Right lung (tissue), 5 donors: ENCODE results near the gene ZBTB7B. TPM values are rescaled to one million over a fixed set of nuclear protein-coding genes. Genes with fewer than 3 reads are reported as not detected.

ENCODE experiments used
- DNase-seq, 2 donors: peaks; one replicate each; pipeline ENCODE4 v3.0.0-alpha.2; 2013
- polyA plus RNA-seq, 5 donors: library from polyadenylated mRNA; unstranded; fragments of 120-200 nt; gene quantifications; one replicate each; pipeline versions ENCODE4 v1.2.1 to v1.2.3, GENCODE V29; 2013; ENCODE audit warnings: inconsistent platforms in 1 of 5, low replicate concordance in 1 of 5; ENCODE audit not compliant: insufficient read length in 5 of 5, insufficient read depth in 1 of 5

The ZBTB7B gene
- polyA plus RNA-seq, 5 donors: 10.7 to 26.3 (median 18.8) TPM

DNA sequence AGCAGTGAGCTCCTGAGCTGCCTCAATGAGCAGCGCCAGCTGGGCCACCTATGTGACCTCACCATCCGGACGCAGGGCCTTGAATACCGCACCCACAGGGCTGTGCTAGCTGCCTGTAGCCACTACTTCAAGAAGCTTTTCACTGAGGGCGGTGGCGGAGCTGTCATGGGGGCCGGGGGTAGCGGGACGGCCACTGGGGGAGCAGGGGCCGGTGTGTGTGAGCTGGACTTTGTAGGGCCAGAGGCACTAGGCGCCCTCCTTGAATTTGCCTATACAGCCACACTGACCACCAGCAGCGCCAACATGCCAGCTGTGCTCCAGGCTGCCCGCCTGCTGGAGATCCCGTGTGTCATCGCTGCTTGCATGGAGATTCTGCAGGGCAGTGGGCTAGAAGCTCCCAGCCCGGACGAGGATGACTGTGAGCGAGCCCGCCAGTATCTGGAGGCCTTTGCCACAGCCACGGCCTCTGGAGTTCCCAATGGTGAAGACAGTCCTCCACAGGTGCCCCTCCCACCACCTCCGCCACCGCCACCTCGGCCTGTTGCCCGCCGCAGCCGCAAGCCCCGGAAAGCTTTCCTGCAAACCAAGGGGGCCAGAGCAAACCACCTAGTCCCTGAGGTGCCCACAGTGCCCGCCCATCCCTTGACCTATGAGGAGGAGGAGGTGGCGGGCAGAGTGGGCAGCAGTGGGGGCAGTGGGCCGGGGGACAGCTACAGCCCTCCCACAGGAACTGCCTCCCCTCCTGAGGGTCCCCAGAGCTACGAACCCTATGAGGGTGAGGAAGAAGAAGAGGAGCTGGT is 12.3 kb downstream of the ZBTB7B start:
- no peak for DNase-seq

- no peak for DNase-seq
Measured at GRCh38 chr1:155015527-155016230, 13.1 kb downstream of the ZBTB7B start.

DNA sequence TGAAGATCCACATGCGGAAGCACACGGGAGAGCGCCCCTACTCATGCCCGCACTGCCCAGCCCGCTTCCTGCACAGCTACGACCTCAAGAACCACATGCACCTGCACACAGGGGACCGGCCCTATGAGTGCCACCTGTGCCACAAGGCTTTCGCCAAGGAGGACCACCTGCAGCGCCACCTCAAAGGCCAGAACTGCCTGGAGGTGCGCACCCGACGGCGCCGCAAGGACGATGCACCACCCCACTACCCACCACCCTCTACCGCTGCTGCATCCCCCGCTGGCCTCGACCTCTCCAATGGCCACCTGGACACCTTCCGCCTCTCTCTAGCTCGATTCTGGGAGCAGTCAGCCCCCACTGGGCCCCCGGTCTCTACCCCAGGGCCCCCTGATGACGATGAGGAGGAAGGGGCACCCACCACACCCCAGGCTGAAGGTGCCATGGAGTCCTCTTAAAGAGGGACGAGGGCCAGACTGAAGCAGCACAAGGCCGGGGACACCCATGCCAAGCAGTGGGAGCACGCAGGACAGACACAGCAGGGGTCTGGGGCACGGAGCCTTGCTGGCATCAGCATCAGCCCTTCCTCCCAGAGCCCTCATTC is 13.7 kb downstream of the ZBTB7B start:
- DNase-seq: no peak

DNA sequence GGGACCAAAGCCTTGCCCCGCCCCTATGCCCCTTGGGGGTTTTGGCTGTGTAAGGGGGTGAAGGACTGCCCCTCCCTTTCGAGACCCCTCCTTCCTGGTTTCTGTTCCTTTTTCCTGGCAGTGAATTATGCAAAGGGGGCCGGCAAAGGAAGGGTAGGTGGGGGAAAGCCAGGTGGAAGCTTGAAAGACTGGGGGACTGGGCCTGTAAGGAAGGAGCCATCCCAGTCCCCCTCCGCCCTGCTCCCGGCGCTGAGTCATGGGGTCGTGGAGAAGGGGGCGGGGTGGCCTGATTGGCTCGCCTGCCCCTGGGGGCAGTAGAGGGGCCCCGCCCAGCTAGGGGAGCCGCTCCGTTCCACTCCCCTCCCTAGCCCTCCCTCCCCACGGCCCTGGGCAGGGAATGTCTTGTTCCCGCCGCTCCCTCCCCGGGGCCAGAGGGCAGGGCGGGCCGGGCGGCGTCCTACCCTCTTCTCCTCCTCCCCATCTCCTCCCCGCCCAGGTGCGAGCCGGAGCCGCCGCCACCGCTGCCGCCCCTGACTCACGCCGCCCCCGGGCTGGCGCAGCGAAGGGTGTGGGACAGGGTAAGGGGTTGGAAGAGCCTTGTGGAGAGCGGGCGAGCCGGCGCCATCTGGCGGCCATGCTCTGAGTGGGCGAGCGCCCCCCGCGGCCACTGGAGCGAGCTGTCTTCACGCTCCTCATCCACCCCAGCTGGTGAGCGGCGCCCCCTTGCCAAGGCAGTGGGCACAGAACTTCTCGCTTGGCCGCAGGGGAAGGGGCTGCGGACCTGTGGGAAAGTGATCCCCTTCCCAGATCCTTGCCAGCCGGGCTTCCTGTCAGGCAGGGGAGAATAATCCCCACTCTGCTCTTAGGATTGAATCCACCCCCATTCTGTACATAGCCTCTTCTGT is 14.7 kb downstream of the ZBTB7B start:
- DNase-seq: peak; percentile 82 to 87

DNA sequence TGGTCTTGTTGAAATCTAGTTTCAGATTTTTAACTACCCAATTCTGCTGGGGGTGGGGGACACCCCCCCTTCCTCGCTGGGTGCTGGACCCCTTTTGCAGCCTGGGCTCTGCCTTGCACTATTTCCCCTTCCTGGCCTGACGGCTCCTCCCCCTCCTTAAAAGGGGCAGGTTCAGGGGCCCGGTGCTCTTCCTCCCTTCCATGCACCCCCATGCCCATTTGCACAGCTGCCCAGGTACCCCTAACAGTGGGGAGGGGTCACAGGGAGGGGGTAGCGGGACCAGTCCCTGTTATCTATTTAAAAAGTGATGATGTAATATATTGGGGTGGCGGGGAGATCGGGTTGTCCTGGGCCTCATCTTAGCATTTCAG is 15.3 kb downstream of the ZBTB7B start:
- no peak for DNase-seq

- DNase-seq: no peak
Measured at GRCh38 chr1:155018617-155019348, 16.2 kb downstream of the ZBTB7B start.

GRCh38 chr1:155019377-155020245 is 17.0 kb downstream of the ZBTB7B start:
- DNase-seq: no peak

DNA sequence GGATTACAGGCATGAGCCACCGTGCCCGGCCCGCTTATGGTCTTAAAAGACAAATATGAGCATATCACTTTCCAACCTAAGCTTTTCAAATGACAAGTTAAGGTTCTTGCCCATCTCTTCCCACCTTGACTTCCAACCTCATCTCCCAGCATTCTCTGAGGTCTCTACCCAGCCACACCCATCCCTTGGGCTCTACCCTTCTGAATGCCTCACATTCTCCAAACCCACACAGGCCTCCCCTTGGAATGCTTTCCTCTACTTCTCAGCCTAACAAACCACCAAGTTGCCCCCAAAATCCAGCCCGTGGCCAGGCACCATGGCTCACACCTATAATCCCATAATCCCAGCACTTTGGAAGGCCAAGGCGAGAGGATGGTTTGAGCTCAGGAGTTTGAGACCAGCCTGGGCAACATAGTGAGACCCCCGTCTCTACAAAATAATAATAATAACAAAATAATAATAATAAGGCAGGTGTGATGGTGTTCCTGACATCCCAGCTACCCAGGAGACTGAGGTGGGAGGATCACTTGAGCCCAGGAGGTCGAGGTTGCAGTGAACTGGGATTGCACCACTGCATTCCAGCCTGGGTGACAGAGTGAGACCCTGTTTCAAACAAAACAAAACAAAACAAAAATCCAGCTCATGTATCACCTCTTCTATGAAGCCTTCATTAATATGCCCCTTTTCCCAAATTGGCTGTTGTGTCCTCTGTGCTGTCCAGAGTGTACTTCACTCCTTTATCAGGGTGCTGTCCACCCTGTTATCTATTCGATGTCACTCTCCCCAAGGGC is 19.7 kb downstream of the ZBTB7B start:
- no peak for DNase-seq

GRCh38 chr1:155022927-155023236 is 20.3 kb downstream of the ZBTB7B start:
- DNase-seq: no peak

DNA sequence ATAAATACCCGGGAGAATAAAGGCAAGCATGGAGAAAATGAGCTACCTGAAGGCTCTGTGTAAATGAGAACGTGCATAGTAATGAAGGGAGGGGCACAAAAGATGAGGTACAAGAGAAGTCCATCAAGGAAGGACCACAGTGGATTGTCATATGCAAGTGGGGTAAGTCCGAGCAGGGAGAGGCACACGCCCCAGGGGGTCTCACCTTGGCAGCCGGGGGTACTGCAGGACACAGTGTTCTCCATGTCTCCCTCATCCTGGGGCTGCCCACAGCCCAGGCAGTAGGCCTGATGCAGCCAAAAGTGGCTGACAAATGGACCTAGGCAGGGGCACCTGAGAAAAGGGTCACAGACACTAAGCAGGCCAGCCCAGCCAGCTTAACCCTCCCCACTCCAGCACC is 21.0 kb downstream of the ZBTB7B start:
- DNase-seq: no peak

DNA sequence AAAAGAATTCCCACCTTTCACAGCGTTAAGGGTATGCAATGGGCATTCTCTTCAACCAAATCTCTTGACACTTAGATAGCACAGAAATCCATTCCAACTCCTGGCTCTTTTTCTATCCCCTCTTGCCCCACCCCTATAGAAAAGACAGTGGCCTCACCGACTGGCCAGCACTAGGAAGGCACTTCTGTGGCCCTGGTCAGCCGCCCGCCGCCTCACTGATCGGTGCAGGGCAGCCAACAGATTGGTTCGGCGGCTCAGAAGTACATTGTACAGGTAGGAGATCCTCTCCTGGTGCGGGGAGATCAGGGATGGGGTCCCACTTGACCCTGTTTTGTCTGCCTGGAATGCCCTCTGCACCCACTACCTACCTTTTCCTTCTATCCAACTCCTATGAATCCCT is 21.7 kb downstream of the ZBTB7B start:
- no peak for DNase-seq

DNA sequence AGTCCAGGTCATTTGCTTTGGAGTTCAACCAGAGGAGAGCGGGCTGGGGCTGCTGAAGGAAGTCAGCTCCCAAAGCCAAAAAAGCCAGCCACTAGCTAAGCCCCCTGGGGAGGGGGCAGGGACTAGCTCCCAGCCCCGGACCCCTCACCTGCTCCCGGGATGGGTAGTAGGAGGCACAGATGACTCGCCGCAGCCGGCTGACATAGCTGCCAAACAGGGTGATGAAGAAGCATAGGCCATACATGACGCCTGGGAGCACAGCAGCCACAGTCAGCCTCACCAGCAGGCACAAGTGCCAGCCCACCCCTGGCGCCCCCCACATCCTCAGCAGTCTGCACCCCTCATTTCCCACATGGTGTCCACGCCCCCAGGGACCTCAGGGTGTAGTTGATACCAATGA is 23.6 kb downstream of the ZBTB7B start:
- no peak for DNase-seq

GRCh38 chr1:155026588-155026987 is 24.0 kb downstream of the ZBTB7B start:
- DNase-seq: no peak

DNA sequence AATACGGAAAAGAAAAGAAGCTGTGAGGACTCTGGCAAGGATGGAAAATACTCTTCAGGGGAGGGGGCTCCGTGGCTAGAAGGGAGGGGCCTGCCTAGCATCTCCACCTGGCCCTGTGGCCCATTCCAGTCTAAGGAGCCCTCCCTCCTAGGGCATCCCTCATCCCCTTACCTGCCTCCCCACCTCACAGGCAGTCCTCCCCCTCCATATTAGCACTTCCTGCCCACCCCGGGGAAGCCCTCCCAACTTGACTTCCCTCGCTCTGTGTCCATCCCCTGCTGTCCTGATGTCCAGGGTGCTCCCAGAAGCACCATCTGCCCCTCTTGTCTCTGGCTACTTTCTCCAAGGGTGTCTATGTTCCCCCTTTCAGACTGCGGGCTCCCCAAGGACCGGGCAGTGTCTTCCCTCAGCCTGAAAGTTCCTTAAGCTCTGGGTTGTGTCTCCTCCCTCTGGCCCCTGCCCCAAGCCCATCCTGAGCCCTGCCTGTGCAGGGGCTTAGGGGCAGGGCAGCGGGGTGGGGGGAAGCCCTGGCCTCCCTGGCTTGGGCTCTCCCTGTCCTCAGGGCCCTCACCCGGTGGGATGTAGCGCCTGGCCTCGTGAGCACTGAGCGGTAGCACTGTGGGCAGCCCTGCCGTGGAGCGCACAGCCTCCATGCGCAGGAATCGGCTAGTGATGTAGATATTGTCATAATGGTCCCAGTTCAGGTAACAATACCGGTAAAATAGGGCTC is 27.1 kb downstream of the ZBTB7B start:
- no peak for DNase-seq

DNA sequence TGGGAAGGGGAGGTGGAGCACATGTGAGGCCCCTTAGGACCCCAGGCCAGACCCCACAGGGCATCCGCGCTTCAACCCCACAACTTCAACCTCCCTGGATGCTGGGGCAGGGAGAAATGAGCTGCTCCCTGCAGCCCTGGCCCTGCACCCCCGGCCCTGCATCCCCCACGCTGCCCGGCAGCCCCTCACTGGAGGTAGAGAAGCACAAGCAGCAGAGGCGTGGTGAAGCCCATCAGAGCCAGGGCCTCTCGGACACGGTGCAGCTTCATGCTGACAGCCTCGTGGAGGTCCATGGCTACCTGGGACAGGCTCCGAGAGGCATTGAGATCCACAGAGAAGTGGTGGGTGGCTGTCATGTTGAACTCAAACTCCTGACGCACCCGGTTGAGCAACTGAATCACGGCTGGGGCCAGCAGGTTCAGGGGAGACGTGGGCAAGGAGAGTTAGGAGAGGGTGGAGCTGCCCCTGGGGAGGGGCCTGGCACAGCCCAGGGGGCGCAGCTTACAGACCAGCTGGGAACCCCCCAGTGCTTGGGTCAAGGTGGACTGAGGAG is 27.7 kb downstream of the ZBTB7B start:
- no peak for DNase-seq

GRCh38 chr1:155030899-155031298 is 28.3 kb downstream of the ZBTB7B start:
- no peak for DNase-seq

GRCh38 chr1:155032886-155033285 is 30.3 kb downstream of the ZBTB7B start:
- no peak for DNase-seq

DNA sequence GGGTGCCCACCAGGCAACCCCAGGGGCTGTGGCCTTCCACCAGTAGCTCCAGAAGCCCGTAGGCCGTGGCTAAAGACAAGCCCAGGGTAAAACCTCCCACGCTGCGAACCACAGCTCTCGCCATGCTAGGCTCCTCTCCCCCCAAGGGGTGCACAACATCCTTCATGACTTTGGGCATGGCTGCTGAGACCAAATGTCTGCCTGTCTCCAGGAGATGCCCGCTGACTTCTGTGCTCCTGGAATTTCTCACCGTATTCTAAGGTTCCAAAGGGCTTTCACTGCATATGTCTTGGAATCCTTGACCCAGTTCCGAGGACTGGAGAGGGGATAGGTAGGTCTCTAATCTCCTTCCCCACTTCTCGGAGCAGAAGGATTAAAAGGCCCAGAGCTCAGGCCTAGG is 30.9 kb downstream of the ZBTB7B start, which contains the start of the genes DCST1 and DCST2:
Gene DCST1 (plus strand): TSS at position 301 of the 400 bp plus-strand sequence. CDS start 213 bp downstream, outside the sequence.
Gene DCST2 (minus strand): TSS at position 258 of the 400 bp plus-strand sequence. CDS start 80 bp downstream, at position 178.
- no peak for DNase-seq
